ENCODE data around the gene TRAF3IP1.

DNA sequence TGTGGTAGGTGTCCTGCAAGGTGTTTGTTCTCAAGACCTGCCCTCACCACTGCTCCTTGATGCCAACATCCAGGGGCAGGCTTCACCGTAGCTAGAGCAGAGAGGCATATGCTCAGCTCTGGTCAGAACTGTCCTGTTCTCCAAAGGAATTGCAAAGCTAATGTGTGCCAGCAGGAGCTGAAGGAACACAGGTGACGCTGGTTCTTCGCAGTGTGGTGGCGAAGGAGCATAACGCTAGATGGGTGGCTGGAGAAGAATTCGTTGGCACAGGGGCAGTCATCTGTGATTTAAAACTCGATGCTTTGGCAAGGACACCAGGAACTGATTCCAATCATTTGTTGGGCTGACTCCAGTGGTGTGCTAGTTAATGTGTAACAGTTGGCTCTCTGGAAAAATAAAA, 20.5 kb upstream of the TRAF3IP1 start:
- TF ChIP-seq, protein P1, sequence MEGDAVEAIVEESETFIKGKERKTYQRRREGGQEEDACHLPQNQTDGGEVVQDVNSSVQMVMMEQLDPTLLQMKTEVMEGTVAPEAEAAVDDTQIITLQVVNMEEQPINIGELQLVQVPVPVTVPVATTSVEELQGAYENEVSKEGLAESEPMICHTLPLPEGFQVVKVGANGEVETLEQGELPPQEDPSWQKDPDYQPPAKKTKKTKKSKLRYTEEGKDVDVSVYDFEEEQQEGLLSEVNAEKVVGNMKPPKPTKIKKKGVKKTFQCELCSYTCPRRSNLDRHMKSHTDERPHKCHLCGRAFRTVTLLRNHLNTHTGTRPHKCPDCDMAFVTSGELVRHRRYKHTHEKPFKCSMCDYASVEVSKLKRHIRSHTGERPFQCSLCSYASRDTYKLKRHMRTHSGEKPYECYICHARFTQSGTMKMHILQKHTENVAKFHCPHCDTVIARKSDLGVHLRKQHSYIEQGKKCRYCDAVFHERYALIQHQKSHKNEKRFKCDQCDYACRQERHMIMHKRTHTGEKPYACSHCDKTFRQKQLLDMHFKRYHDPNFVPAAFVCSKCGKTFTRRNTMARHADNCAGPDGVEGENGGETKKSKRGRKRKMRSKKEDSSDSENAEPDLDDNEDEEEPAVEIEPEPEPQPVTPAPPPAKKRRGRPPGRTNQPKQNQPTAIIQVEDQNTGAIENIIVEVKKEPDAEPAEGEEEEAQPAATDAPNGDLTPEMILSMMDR (IDR thresholded peaks at IDR 0.05; ENCODE audit: low read depth, low read length, poor library complexity, severe bottlenecking) = no peak
- no peak for TF ChIP-seq EZH2phosphoT487 (IDR thresholded peaks at IDR 0.05; ENCODE audit: borderline replicate concordance, low read length)
